Measurements from ENCODE around the gene ANGPTL5. TPM values are rescaled to one million over a fixed set of nuclear protein-coding genes. Genes with fewer than 3 reads are reported as not detected.

Gene ANGPTL5
- polyA plus RNA-seq, 1 of the 3 experiments (the other 2 are of a cell fraction) = not detected

DNA sequence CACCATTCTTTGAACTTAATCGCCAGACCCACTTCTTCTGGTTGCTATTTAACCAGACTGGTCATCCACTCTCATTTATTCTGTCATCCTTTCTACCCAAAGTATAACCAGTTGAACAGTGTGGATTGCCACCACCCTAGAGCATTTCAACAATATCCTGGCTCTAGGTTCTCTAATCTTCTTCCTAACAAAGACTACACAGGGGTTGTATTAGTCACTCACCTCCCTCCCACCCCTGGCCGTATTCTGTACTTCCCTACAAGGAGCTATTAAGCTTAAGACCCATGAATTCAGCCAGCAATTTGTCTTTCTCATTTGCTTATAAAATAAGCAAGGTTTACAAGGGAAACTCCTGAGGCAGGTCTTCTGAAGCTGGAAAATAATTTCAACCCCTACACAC is 48.4 kb downstream of the ANGPTL5 start:
- Histone ChIP-seq H3K4me2 (no peak overlapping the region), H3K9me3 (no peaks in the 10 kb centered on the region), H3K27ac (ENCODE audit: low read depth in 2 of 2, low read length in 1 of 2) (peak overlapping the region in 1 of 2 experiments; percentile 59; a peak in 2 of 4 replicates), H2AFZ (ENCODE audit: low read depth) (no peak overlapping the region), H3K4me3 (ENCODE audit: low read depth in 2 of 2, low read length in 1 of 2) (no peak overlapping the region), H3K4me1 (ENCODE audit: control insufficient read depth in 1 of 2, insufficient read depth in 2 of 2, low read depth in 1 of 2, low read length in 1 of 2) (peaks cover 0 to 16% of the 10 kb centered on the region in 2 experiments; a peak in 1 of 4 replicates), H4K20me1 (ENCODE audit: insufficient read depth) (no peaks in the 10 kb centered on the region), H3K9ac (no peak overlapping the region), H3F3A (replicated peaks; ENCODE audit: insufficient read depth) (peaks cover 35% of the 10 kb centered on the region), H3K9me2 (no peaks in the 10 kb centered on the region), H3K27me3 (ENCODE audit: insufficient read depth) (no peaks in the 10 kb centered on the region), H3K79me2 (ENCODE audit: insufficient read depth) (no peaks in the 10 kb centered on the region), H3K36me3 (replicated peaks in 1 of 2; ENCODE audit: control insufficient read depth in 1 of 2, insufficient read depth in 2 of 2, low read length in 1 of 2) (no peaks in the 10 kb centered on the region)
- POLR2A ChIA-PET = no interaction called here
- CTCF ChIA-PET = interaction anchor here (1.7 kb wide), 1 partner anchor 140 kb away, joined by 5 read pairs; no protein-coding TSS in a partner anchor
- no peak for DNase-seq
- no peak for TF ChIP-seq FOSL2 (IDR thresholded peaks at IDR 0.05; ENCODE audit: borderline replicate concordance, low read depth)
- no peak for TF ChIP-seq CHD2 (IDR thresholded peaks at IDR 0.05; ENCODE audit: low read length, partially characterized antibody)
- no peak for TF ChIP-seq JUND (IDR thresholded peaks at IDR 0.05)
- TF ChIP-seq NFIC (IDR thresholded peaks at IDR 0.05; ENCODE audit: borderline replicate concordance) = no peak
- TF ChIP-seq TEAD4 (IDR thresholded peaks at IDR 0.05; ENCODE audit: borderline replicate concordance, insufficient read depth) = no peak
- TF ChIP-seq FOXM1 (IDR thresholded peaks at IDR 0.05; ENCODE audit: low read depth) = no peak
- no peak for TF ChIP-seq ZBTB33 (IDR thresholded peaks at IDR 0.05; ENCODE audit: borderline replicate concordance, low read depth)
- TF ChIP-seq MXI1 (IDR thresholded peaks at IDR 0.05; ENCODE audit: low read depth, low read length) = no peak
- TF ChIP-seq NRF1 (IDR thresholded peaks at IDR 0.05; ENCODE audit: low read depth, low read length) = no peak
- TF ChIP-seq SMC3 (IDR thresholded peaks at IDR 0.05; ENCODE audit: low read depth, low read length) = no peak
- TF ChIP-seq MAX (IDR thresholded peaks at IDR 0.05; ENCODE audit: low read depth) = no peak
- TF ChIP-seq GATA2 (CRISPR knock-in tag; IDR thresholded peaks at IDR 0.05) = no peak
- TF ChIP-seq, protein P1, sequence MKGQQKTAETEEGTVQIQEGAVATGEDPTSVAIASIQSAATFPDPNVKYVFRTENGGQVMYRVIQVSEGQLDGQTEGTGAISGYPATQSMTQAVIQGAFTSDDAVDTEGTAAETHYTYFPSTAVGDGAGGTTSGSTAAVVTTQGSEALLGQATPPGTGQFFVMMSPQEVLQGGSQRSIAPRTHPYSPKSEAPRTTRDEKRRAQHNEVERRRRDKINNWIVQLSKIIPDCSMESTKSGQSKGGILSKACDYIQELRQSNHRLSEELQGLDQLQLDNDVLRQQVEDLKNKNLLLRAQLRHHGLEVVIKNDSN (IDR thresholded peaks at IDR 0.05; ENCODE audit: borderline replicate concordance, low read depth) = no peak
- no peak for TF ChIP-seq RAD21 (IDR thresholded peaks at IDR 0.05; ENCODE audit: low read length)
- TF ChIP-seq, protein P2, sequence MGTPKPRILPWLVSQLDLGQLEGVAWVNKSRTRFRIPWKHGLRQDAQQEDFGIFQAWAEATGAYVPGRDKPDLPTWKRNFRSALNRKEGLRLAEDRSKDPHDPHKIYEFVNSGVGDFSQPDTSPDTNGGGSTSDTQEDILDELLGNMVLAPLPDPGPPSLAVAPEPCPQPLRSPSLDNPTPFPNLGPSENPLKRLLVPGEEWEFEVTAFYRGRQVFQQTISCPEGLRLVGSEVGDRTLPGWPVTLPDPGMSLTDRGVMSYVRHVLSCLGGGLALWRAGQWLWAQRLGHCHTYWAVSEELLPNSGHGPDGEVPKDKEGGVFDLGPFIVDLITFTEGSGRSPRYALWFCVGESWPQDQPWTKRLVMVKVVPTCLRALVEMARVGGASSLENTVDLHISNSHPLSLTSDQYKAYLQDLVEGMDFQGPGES (IDR thresholded peaks at IDR 0.05; ENCODE audit: low read depth, low read length) = no peak
- TF ChIP-seq EP300 (IDR thresholded peaks at IDR 0.05; ENCODE audit: borderline replicate concordance in 1 of 2, low read depth in 1 of 2, low read length in 1 of 2) = no peak
- TF ChIP-seq, protein P3, sequence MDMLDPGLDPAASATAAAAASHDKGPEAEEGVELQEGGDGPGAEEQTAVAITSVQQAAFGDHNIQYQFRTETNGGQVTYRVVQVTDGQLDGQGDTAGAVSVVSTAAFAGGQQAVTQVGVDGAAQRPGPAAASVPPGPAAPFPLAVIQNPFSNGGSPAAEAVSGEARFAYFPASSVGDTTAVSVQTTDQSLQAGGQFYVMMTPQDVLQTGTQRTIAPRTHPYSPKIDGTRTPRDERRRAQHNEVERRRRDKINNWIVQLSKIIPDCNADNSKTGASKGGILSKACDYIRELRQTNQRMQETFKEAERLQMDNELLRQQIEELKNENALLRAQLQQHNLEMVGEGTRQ (IDR thresholded peaks at IDR 0.05; ENCODE audit: borderline replicate concordance, low read depth, low read length) = no peak
- TF ChIP-seq YY1 (IDR thresholded peaks at IDR 0.05; ENCODE audit: low read depth) = no peak
- 44% methylated on average over 2 of the region's 2 CpGs for WGBS (ENCODE audit: low lambda C conversion rate)

Data from SK-N-SH (cell line).